G401 (cell line): ENCODE measurements around the gene P2RX4. TPM values are rescaled to one million over a fixed set of nuclear protein-coding genes. Genes with fewer than 3 reads are reported as not detected.
A peak's percentile ranks its signal among the peaks of the same experiment; 100 is the strongest.
"Not testable (repeated sequence)": the region's sequence is repeated elsewhere in the genome, so short reads cannot be mapped to it uniquely, and the experiment has no call there.

Experiments
- DNase-seq: peaks from one replicate; pipeline ENCODE4 v3.0.0-alpha.2; 2015; ENCODE audit warnings: low spot score
- in situ Hi-C: cut with HindIII; loops from 2 replicates; pipeline ENCODE4 v1.10.0; 2016; ENCODE audit warnings: low sequenced_read_pairs, mixed read lengths
- total RNA-seq: library from RNA; depleted of rRNA; stranded (reverse); fragments of >200 nt; shearing (Covaris generic); gene quantifications from 2 replicates; pipeline ENCODE4 v1.2.3, GENCODE V29; 2014

P2RX4 gene
- total RNA-seq, 1 experiment from 2014 or later: 20.7 TPM

DNA sequence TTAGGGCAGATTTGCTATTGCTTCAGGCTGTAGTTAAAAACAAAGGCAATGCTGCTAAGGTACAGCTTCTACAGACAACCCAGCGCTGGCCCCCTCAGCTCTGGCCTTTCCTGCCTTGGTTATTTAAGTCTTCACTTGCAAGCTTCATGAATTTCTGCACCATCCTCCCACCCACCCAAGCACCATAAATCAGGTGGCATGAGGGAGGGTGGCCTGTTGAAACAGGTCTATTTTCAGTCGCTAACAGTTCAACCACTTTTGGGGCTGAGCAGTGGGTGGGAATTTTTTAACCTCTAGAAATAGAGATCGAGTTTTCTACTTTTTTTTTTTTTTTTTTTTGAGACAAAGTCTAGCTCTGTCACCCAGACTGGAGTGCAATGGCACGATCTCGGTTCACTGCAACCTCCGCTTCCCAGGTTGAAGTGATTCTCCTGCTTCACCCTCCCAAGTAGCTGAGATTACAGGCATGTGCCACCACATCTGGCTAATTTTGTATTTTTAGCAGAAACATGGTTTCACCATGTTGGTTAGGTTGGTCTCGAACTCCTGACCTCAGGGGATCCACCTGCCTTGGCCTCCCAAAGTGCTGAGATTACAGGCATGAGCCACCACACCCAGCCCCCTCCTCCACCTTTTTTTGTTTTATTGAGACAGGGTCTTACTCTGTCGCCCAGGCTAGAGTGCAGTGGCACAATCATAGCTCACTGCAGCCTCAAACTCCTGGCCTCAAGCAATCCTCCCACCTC is 47.9 kb downstream of the P2RX4 start:
- in situ Hi-C loops, DNase-seq: not testable (repeated sequence)

DNA sequence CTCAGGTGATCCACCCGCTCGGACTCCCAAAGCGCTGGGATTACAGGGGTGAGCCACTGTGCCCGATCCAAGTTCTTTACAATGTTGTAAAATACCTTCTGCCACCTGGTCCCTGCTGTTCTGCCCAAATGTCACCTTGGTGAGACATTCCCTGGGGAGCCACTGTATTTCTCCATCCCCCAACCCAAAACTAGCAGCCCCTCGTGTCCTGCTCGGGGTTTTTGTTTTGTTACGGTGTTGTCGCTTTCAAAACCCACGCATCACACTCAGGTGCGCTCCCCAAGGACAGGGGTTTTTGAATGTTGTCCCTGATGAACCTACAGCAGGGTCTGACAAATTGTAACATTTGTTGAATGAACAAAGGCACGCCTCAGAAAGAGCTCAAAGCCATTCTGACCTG is 49.1 kb downstream of the P2RX4 start:
- in situ Hi-C loops: no loop called here
- DNase-seq: no peak

DNA sequence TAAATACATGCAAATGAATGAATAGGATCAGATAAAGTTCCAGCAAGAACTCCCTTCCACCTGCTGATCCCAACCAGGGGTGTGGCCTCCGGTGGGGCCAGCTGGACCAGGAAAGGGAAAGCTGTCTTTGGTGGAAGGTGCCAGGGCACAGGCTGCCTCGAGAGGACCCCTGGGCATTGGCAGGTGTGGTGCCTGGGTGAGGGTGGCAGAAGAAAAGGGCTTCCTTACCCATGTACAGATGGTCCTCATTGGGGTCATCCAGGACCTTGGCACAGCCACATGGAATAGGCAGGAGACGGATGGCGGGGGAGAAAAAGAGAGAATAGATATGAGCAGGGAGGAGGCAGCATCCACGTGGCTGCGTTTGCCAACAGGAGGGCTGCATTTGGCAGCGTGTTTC is 50.2 kb downstream of the P2RX4 start:
- DNase-seq: peak; percentile 85
- in situ Hi-C loops: no loop called here

DNA sequence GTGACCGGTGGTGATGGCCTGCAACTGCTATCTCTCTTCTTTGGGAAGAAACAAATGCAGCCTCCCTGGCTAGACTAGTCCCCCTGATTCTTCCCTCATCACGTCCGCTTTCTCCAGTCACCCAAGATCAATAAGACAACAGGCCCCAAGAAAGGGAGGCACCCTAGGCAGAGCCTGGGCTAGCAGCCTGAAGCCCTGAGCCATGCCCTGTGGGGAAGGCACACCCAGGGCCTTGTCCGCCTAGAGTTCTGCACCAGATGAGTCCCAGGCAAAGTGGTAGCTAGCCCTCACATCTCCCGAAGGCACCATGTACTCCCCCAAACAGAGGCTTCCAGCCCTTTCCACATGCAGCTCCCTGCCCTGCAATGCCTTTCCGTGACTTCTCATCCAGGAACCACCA is 51.5 kb downstream of the P2RX4 start:
- in situ Hi-C loops: no loop called here
- no peak for DNase-seq

DNA sequence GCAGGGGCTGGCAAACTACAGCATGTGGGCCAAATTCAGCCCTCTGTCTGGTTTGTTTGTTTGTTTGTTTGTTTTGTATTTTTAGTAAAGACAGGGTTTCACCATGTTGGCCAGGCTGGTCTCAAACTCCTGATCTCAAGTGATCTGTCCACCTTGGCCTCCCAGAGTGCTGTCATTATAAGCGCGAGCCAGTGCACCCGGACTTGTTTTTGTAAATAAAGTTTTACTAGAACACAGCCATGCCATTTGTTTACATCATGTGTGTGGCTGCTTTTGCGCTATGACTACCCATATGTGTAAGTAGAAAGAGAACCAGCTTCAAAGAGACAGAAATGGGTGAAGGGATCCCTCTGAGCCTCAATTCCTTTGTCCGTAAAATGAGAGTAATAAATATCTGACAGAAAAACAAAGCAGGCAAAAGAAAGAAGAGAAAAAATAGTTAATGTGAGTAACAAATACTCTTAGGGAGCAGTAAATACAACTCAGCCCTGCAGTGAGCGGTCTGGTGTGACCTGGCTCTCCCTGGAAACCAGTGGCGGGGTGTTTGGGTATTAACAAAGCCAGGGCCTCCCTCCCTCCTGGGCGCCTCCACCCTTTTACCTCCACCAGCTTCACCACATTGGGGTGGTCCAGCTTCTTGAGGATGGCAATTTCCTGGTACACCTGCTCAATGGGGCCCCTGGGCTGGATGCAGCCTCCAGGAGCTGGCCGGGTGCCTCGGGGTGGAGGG is 53.4 kb downstream of the P2RX4 start:
- no peak for DNase-seq
- in situ Hi-C loops: no loop called here

DNA sequence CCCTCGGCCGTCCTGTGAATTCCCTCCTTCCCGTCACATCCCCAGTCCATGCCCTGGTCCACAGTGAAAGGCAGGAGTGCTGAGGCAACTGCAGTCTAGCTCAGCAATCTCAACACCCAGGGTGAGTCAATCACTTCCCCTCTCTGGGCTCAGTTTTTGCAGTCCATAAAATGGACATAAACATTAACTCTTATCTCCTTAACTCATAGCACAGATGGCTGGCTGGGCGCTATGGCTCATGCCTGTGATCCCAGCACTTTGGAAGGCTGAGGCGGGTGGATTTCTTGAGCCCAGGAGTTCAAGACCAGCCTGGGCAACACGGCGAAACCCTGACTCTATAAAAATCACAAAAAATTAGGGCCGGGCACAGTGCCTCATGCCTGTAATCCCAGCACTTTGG is 54.2 kb downstream of the P2RX4 start:
- in situ Hi-C loops: no loop called here
- no peak for DNase-seq

DNA sequence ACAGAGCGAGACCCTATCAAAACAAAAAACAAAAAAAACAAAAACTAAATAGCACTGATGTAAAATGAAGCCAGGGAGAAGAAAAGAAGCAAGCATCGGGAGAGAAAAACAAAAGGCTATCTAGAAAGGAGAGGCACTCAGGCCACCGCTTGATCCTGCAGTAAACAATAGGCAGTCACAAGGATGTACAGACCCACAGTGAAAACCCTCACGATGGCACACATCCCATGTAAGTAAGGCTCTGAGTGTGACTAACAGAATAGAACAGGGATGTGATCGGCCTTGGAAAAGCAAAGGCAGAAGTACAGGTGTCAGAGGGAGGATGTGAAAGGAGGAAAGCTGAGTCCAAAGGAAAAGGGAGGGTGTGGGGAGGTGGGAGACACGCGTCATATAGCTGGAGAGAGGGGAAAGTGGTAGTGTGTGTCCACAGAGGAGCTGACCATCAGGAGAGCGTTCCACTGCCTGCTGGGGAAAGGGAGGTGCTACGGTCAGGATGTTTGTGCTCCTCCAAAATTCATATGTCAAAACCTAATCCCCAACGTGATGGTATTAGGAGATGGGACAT is 55.1 kb downstream of the P2RX4 start:
- no peak for DNase-seq
- in situ Hi-C loops: no loop called here

DNA sequence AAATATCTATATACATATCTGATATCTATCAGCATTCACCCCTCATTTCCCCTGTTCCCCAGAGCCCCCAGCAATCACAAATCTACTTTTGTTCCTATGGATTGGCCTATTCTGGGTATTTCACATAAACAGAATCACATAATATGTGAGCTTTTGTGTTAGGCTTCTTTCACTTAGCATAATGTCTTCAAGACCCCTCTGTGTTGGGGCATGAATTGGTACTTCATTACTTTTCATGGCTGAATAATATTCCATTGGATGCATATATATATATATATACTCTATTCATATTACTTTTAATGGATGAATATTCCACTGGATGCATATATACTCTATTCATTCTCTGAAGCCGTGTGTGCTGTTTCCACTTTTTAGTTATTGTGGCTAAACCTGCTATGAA is 57.9 kb downstream of the P2RX4 start:
- in situ Hi-C loops: no loop called here
- no peak for DNase-seq

DNA sequence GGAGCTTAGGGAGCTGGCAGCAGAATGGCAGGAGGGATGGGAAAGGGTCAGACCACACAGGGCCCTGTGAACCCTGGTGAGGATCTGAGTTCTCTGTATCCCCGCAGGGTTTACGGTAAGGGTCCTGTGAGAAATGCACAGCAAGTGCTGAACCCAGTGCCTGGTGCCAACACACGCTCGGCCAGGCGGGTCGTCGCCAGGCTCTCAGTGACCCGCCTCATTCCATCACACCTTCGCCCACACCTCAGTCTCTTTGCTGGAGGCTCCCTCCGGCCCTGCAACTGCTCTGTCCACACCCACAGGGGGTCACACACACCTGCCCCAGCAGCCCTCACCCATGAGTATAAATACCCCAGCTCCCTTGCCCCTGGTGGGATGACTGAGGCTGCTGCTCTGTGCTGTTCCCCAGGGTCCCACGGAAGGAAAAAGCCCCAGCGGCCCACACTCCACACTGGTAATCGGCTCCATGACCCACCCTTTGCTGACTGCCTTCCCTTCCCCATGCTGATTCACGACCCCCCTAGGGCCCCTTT is 63.5 kb downstream of the P2RX4 start:
- DNase-seq: no peak
- in situ Hi-C loops: no loop called here

DNA sequence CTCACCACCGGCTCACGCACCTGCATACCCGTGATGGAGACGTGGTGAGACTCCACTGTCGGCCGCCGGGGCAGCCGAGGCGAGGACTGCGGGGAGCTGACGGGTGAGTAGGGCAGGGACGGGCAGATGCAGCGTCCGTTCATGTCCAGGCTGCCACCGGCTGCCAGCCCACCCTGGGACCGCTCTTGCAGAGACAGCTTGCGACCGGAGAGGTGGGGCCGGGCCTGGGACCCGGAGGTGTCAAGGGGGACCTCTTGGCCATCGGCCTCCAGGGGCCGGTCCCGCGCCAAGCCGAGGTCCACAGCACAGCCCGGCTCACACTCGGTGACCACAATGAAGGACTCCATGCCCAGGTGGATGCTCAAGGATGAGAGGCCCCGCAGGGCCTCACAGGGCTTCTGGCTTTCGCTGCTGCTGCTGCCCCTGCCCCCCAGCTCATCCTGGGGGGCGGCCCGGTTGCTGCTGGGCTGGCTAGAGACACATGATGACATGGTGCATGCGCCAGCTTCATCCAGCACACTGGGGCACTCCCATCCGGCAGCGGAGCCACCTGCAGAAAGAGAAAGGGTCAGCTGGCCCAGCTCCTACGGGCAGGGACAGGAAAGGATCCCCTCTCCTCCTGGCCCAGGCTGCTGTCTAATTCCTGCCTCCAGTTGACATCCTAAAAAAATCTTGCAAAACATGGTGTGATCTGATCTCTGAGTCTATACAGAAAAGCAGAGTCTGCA is 64.3 kb downstream of the P2RX4 start:
- in situ Hi-C loops: no loop called here
- peak; percentile 84 for DNase-seq

DNA sequence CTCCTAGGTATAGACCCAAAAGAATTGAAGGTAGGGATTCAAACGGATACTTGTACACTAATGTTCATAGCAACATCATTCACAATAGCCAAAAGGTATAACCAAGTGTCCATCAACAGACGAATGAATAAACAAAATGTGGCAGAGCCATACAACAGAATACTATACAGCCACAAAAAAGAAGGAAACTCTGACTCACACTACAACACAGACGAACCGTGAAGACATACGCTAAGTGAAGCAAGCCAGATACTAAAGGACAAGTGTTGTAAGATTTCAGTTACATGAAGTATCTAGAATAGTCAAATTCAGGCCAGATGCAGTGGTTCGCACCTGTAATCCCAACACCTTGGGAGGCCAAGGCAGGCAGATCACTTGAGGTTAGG is 67.4 kb downstream of the P2RX4 start:
- in situ Hi-C loops: no loop called here
- no peak for DNase-seq

DNA sequence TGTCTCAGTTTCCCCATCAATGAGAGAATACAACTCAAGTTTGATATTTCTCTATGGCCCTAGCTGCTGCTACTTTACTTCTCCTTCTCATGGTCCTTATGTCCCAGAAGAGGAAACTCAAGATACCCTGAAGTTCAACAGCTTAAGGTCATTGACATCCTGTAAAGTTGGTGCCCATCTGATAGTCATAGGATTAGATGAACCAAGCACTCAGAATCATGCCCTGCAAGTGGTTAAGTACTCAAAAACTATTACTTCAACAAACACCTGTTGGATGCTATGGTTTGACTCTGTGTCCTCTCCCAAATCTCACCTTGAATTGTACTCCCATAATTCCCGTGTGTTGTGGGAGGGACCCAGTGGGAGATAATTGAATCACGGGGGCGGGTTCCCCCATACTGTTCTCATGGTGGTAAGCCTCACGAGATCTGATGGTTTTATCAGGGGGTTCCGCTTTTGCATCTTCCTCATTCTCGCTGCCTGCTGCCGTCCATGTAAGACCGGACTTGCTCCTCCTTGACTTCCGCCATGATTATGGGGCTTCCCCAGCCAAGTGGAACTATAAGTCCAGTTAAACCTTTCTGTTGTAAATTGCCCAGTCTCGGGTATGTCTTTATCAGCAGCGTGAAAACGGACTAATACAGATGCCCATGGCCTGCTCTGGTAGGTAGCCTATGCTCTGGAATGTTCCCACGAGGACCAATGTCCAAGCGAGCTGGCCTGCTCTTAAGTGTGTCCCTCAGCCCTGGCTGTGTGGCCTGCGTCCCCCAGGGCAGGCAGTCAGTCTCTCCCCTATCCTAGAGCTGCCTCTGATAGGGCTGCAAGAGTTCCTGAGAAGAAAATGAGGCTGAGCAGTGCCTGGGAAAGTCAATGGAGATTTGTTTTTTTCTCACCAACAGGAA is 68.5 kb downstream of the P2RX4 start:
- in situ Hi-C loops: no loop called here

DNA sequence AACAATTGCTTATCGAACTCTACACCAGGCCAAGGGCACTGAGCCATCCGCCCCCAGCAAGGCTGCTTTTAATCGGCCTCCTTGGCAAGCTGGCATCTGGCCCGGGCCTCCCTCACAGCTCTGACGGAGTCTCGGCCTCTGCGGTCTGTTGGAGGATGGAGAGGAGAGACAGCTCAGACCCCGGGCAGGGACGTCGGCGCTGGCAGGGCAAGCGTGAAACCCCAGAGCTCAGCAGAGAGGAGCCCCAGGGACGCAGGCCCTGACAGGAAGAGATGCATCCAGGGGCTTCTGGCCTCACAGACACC is 69.1 kb downstream of the P2RX4 start:
- in situ Hi-C loops: no loop called here
- DNase-seq: no peak

More for the DNA sequence above, 68.5 kb downstream of the P2RX4 start:
- peak; percentile 1 for DNase-seq

DNA sequence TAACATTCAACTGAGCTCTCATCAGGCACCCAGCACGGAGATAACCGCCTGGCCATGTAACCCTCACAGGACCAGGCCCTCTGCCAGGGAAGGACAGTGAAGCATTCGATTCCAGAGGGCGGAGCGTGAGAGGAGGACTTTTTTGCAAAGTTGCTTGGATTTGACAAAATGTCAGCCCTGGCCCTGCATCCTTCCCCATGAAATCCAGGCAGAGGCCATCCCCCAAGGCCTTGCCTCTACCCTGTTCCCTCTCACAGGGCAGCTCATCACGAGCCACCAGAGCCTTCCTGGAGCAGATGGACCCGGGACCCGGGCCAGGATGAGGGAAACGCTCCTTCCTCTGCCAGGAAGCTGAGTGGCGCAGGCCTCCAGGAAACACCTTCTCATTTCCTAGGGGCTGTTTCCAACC is 69.6 kb downstream of the P2RX4 start:
- in situ Hi-C loops: no loop called here
- DNase-seq: peak; percentile 98

DNA sequence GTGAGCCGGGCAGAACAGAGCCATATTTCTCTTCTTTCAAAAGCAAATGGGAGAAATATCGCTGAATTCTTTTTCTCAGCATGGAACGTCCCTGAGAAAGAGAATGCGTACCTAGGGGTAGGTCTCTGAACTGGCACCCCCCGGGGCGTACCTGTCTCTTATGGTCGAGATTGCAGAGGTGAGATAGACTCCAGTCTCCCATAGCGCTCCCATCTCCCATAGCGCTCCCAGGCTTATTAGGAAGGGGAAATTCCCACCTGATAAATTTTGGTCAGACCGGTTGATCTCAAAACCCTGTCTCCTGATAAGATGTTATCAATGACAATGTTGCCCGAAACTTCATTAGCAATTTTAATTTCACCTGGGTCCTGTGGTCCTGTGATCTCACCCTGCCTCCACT is 70.6 kb downstream of the P2RX4 start:
- peak; percentile 6 for DNase-seq

DNA sequence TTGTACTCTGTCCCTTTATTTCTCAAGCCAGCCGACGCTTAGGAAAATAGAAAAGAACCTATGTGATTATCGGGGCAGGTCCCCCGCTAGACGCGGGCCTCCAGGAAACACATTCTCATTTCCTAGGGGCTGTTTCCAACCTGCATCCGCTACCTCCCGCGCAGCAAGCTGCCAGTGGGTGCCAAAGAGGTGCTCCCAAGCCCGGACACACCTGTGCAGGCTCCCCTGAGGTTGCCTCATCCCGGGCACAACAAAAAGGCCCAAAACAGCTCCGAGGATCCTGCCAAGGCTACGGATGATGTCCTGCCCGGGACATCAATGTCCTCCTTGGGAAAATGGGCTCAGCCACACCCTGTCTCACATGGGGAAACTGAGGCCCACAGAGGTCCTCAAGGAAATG is 71.2 kb downstream of the P2RX4 start:
- in situ Hi-C loops: not testable (repeated sequence)
- peak; percentile 5 for DNase-seq

More for the DNA sequence above, 70.6 kb downstream of the P2RX4 start:
- in situ Hi-C loops: not testable (repeated sequence)

DNA sequence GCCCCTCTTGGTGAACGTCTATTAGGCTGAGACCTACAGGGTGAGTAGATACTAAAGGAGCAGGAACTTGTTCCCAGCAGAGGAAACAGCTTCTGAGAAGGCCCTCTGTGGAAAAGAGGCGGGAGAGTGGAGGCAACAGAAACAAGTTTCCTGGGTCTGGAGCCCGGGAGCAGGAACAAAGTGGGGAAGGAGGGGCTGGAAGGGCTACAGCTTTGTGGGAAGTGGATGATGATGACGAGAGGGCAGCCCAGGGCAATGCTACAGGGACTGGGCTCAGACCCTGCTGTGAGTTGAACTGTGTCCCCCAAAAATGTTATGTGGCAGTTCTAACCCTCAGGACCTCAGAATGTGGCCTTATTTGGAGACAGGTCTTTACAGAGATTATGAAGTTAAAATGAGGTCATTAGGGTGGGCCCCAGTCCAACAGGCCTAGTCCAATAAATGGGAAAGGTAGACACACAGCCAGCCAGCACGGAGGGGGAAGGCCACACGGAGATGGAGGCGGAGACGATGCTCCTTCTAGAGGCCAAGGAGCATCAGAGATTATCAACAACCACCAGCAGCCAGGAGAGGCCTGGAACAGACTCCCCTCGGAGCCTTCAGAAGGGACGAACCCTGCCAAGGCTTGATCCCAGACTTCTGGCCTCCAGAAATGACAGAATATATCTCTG is 72.3 kb downstream of the P2RX4 start:
- DNase-seq: peak; percentile 70
- in situ Hi-C loops: no loop called here

DNA sequence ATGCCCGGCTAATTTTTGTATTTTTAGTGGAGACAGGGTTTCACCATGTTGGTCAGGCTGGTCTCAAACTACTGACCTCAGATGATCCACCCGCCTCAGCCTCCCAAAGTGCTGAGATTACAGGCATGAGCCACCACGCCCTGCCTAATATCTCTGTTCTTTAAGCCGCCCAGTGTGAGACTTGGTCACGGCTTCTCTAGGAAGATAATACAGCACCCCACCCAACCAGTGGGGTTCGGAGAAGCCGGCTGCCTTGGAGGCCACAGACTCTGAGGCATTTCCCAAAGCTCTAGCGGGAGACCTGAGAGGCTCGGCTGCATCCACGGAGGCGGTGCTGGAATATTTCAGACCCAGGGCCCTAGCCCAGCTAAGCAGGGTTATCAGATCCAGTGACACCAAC is 73.0 kb downstream of the P2RX4 start:
- in situ Hi-C loops: not testable (repeated sequence)
- DNase-seq: peak; percentile 3
